ES-I3 (cell line): ENCODE results near the gene AQP12A.
"Not testable (repeated sequence)": the region's sequence is repeated elsewhere in the genome, so short reads cannot be mapped to it uniquely, and the experiment has no call there.

Experiments
- H3K36me3 ChIP-seq: 2 replicates; pipeline ENCODE4 v1.6.1; 2013; ENCODE audit warnings: mild to moderate bottlenecking, low read length, control low read depth, moderate library complexity; ENCODE audit not compliant: insufficient read depth
- H3K4me1 ChIP-seq: 2 replicates; pipeline ENCODE4 v1.6.1; 2013; ENCODE audit warnings: mild to moderate bottlenecking, control low read depth, low read length; ENCODE audit not compliant: insufficient read depth
- H3K9ac ChIP-seq: 2 replicates; pipeline ENCODE4 v1.6.1; 2013; ENCODE audit warnings: low read depth, mild to moderate bottlenecking, low read length, moderate library complexity
- H3K9me3 ChIP-seq: 2 replicates; pipeline ENCODE4 v1.6.1; 2013; ENCODE audit warnings: mild to moderate bottlenecking, low read length, moderate library complexity; ENCODE audit not compliant: control insufficient read depth, insufficient read depth

The AQP12A gene, protein sequence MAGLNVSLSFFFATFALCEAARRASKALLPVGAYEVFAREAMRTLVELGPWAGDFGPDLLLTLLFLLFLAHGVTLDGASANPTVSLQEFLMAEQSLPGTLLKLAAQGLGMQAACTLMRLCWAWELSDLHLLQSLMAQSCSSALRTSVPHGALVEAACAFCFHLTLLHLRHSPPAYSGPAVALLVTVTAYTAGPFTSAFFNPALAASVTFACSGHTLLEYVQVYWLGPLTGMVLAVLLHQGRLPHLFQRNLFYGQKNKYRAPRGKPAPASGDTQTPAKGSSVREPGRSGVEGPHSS

DNA sequence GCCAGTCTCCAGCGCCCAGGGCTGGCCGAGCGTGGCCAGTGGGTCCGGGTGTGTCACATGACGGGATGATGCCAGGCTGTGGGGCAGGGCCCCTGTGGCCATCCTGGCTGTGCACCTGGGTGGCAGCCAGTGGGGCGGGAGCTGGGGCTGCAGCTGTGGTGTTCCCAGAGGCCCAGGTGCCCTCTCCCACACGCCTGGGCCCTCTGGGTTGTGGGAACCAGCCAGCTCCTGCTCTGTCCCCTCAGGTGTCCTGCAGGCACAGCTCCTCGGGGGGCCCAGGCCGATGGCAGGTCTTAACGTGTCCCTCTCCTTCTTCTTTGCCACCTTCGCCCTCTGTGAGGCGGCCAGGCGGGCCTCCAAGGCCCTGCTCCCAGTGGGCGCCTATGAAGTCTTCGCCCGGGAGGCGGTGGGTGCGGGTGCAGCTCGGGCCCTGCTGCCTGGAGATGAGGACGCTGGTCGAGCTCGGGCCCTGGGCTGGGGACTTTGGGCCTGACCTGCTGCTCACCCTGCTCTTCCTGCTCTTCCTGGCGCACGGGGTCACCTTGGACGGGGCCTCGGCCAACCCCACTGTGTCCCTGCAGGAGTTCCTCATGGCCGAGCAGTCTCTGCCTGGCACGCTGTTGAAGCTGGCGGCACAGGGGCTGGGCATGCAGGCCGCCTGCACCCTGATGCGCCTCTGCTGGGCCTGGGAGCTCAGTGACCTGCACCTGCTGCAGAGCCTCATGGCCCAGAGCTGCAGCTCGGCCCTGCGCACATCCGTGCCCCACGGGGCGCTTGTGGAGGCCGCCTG lies at the start of gene AQP12A:
AQP12A (plus strand) TSS at position 236 of the 790 bp plus-strand sequence; CDS start at position 284, 48 bp downstream.
- not testable (repeated sequence) for H3K4me1 ChIP-seq, H3K36me3 ChIP-seq, H3K9ac ChIP-seq, H3K9me3 ChIP-seq

DNA sequence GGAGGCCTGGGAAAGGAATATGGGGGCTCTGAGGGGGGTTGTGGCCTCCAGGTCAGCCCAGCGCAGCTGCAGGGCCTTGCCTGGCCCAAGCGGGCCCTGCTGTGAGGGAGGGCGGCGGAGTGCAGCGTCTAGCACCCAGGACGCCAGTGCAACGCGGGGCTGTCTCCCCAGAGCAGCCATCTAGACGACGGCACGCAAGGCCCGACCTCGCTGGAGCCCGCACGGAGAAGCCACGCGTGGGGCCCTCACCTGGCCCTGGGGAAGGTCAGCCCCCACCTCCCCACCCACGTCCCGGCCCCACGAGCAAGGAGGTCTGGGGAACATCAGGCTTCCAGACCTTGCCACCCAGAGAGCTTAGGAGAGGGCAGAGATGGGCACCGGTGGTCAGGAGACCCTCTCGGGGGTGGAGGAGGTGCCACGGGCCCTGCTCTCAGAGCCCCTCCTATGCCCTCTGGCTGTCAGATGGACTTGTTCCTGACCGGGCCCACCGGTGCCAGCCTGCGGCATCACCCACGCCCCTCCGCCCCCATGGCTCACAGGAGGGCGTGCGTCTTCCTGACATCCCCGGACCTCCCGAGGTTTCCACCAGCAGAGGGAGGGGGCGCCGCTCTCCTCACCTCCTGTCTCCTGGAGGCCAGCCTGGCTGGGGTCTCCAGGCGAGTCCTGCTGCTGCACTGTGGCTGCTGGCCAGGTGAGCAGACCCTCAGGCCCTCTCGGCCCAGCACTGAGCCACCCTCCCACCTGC lies 49.4 kb upstream of the AQP12A start:
- Histone ChIP-seq H3K36me3 (no peaks in the 10 kb centered on the region), H3K9ac (no peak overlapping the region), H3K9me3 (no peaks in the 10 kb centered on the region), H3K4me1 (no peaks in the 10 kb centered on the region)

DNA sequence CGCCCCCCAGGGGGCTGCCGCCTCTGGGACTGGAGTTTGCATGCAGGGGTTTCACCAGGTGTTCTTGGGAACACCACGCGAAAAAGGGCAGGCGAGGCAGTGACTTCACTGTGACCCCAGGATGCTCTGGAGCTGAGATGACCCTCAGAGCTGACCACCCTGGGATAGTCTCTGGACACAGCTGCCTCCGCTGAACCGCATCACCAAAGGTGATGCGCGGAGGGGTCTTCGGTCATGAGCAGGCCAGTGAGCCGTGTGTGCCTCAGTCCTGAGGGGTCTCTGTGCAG lies 48.9 kb upstream of the AQP12A start:
- Histone ChIP-seq H3K9ac (no peak overlapping the region), H3K9me3 (no peaks in the 10 kb centered on the region), H3K4me1 (no peaks in the 10 kb centered on the region), H3K36me3 (no peaks in the 10 kb centered on the region)

DNA sequence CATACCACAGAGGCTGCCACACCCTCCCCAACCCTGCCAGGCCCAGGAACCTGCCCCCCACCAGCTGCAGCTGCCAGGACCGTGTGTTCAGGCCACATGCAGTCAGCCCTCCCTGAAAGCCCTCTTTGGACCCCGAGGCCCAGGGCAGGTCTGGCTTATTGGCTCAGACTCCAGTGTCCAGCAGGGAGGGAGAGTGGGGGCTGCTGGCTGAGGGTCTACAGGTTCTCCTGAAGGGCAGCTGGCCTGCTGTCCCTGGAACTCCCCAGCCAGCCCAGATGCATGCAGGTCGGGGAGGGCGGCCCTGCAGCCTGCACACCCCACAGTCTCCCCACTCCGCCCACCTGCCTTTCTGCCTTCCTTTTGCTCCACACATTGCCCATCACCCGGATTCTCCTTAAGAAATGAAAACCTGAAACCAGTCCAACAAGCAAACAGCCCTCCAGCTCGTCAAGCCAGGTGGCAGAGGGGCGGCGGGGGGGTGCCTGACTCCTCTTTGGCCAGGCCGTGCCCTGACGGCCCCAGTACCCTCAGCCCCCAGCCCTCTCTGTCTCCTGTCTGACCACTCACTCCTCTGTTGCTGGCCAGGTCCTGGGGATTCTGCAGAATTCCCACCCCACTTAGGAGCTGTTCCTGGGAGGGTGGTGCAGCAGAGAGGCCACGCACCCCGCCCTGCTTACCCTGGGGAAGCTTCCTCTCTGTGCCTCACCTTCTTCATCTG lies 48.4 kb upstream of the AQP12A start:
- H3K9ac ChIP-seq, result no peak overlapping the region

DNA sequence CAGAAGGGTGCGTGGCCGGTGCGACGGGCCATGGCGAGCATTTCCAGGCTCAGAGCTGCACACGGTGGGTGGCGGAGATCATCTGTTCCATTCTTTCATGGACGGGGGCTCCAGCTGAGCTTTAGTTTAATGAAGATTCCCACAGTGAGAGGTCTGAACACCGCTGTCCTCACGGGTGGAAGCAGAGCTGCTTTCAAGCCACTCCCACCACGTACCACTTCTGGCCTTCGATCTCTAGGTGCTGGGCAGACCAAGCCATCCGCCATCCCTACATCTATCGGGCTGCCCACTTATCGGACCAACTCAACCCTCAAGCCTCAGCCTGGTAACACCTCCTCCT lies 47.9 kb upstream of the AQP12A start:
- no peaks in the 10 kb centered on the region for H3K4me1 ChIP-seq
- H3K9me3 ChIP-seq, result no peaks in the 10 kb centered on the region
- no peak overlapping the region for H3K9ac ChIP-seq
- no peaks in the 10 kb centered on the region for H3K36me3 ChIP-seq

More for the DNA sequence above, 48.4 kb upstream of the AQP12A start:
- H3K36me3 ChIP-seq, result no peaks in the 10 kb centered on the region
- H3K4me1 ChIP-seq, result no peaks in the 10 kb centered on the region
- H3K9me3 ChIP-seq, result no peaks in the 10 kb centered on the region

DNA sequence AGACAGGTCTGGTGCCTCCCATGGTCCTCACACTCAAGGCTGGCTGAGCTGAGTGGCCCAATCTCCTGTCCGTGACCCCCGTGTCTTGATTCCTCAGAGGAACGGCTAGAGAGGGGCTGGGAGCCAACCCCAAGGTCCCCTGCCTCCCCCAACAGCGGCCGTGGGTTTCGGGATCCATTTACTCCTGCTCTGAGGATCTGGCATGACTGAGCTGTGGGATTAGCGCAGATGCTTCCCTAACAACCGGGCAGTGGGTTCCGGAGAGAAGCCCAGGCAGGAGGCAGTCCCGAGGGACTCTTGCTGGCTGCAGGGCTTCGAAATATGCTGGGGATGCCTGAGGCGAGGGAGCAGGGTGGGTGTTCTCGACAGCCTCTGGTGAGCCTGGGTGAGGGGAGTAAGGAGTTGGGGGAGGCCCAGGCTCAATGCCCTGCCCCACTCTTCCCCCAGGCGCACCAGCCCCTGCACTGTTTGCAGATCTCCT lies 47.5 kb upstream of the AQP12A start:
- Histone ChIP-seq H3K36me3 (no peaks in the 10 kb centered on the region), H3K9me3 (no peaks in the 10 kb centered on the region), H3K9ac (no peak overlapping the region), H3K4me1 (no peaks in the 10 kb centered on the region)

DNA sequence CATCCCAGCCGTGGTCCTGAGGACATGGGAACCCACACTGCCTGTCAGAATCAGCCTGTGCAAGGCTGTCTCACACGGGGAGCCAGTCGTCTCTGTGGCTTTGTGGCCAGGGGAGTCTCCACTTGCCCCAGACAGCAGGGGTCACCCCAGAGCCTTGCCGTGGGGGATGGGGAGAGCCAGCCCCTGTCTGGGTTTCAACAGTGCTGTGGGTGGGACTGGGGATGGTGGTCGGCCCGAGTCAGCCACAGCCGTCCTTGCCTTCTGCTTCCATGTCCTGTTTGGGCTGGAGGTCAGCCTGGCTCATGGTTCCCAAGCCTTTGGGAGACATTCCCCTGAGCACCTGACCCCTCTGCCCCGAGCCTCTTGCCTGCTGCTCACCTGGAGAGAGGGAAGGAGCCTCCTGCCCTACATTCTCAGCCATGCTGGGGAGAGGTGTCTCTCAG lies 46.8 kb upstream of the AQP12A start:
- Histone ChIP-seq H3K36me3 (no peaks in the 10 kb centered on the region), H3K4me1 (no peaks in the 10 kb centered on the region), H3K9me3 (no peaks in the 10 kb centered on the region), H3K9ac (no peak overlapping the region)

DNA sequence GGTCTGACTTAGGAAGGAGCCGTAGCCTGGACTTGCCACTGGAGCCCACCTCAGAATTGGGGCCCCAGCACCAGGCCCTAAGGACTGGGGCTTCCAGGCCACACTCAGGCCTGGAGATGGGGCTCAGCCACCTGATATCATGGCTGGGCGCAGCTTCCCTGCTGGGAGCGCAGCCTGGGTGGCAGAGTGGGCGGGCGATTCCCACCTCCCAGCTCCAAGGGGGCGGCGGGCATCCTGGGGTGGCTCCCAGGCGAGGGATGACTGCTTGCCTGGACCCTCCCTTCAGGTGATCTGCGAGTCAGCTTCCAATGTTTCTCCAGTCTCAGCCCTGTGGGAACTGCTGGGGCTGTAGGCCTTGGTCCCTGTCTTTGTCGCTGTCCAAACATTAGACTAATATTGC lies 46.3 kb upstream of the AQP12A start:
- no peaks in the 10 kb centered on the region for H3K4me1 ChIP-seq
- no peaks in the 10 kb centered on the region for H3K9me3 ChIP-seq
- H3K9ac ChIP-seq, result no peak overlapping the region
- H3K36me3 ChIP-seq, result no peaks in the 10 kb centered on the region

DNA sequence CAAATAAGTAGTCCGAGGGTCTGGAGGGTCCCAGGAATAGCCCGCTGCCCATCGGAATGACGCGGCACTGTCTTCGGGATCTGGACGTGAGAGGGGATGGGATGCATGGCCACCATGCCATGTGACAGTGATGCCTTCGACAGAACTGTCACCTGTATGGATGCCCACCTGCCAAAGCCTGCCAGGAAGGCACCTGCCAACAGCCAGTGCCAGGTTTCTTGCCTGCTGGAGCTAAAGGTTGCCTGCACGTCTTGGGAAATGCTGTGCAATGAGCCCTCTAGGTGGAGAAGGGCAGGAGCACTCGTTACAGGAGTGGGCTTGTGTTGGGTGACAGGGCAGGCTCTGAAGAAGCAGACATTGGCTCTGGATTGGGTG lies 45.9 kb upstream of the AQP12A start:
- Histone ChIP-seq H3K4me1 (no peaks in the 10 kb centered on the region), H3K36me3 (no peaks in the 10 kb centered on the region), H3K9ac (no peak overlapping the region), H3K9me3 (no peaks in the 10 kb centered on the region)

DNA sequence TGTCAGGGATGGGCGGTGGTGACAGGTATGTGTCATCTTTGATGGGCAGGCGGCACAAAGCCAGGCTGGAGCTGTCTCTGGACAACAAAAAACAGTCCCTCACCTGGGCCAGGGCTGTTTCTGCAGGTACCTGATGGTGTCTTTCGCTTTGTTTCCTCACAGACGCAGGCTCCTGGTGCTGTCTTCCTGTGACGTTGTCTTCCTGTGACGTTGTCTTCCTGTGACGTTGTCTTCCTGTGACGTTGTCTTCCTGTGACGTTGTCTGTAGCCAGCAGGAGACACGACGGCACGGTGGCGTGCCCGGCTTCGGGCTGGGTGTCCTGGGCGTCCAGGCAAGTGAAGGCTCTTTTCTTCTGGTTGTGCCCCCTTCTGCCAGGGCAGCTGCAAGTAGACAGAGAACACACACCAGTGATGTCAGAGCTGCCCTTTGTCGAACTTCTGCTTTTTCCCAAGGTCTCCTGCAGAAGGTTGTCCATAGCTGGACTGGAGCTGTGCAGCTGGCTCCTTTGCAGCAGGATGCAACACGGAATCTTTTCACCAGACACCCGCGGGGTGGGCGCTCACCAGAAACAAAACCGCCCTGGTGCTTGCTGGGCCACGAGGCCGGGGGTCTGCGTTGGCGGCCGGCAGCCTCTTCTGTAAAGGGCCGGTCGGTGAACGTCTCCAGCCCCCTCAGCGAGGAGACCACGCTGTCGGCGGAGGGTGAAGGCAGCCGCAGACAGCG lies 45.3 kb upstream of the AQP12A start:
- Histone ChIP-seq H3K9ac (no peak overlapping the region), H3K36me3 (no peaks in the 10 kb centered on the region), H3K9me3 (no peaks in the 10 kb centered on the region), H3K4me1 (no peaks in the 10 kb centered on the region)

DNA sequence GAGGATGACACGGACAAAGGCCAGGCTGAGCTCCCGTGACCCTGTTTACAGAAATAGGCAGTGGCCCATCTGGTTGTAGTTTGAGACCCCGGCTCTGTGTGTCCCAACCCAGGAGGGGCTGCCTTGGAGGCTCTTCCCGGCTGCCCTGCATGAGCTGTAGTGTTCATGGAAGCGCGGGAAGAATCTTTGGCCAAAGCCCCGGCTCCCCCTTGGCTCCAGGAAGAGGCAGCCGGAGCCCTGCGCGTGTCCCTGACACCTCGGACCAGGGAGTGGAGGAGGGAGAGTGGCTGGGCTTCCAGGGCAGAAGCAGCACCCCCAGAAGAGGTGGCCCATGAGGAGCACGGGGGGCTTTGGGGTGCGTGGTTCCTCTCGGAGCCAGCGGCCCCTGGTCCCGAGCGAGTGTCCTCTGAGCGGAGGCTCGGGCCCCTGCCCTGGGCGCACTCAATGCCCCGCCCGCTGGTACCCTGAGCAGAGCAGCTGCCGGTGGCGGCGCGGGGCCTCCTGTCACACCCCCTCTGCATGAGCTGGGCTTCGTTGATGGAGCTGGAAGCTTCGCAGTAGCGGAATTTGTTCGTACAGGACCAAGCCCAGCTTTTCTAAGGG lies 44.7 kb upstream of the AQP12A start:
- Histone ChIP-seq H3K9ac (no peak overlapping the region), H3K4me1 (no peaks in the 10 kb centered on the region), H3K9me3 (no peaks in the 10 kb centered on the region), H3K36me3 (no peaks in the 10 kb centered on the region)

DNA sequence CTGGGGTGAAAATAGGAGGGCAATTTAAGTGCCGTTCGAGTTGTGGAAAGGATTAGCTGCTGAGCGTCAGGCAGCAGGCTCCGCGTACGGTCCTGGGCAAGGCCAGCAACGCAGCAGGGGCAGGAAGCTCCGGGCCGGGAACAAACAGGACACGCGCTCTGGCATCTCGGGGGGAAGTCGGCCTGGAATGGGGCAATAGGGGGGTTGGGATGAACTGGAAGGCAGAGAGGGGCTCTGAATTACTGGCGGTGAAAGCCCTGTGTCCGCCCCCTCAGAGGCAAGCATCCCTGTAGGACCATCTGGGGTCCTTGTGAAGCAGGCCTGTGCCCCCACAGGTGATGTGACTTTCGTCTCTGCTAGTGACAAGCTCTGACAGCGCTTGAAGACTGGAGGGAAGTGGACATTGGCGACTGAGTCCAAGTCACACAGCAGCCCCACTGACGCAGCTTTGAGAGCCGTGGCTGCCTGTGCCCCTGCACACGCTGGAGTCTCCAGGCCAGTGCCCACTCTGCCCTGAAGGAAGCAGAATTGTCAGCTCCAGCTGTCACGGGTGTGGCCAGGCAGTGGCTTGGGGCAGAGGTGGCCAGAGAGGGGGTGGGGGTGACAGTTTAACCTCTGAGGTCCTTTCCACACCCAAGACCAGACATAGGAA lies 44.0 kb upstream of the AQP12A start:
- Histone ChIP-seq H3K9me3 (no peaks in the 10 kb centered on the region), H3K9ac (no peak overlapping the region), H3K36me3 (no peaks in the 10 kb centered on the region), H3K4me1 (no peaks in the 10 kb centered on the region)

DNA sequence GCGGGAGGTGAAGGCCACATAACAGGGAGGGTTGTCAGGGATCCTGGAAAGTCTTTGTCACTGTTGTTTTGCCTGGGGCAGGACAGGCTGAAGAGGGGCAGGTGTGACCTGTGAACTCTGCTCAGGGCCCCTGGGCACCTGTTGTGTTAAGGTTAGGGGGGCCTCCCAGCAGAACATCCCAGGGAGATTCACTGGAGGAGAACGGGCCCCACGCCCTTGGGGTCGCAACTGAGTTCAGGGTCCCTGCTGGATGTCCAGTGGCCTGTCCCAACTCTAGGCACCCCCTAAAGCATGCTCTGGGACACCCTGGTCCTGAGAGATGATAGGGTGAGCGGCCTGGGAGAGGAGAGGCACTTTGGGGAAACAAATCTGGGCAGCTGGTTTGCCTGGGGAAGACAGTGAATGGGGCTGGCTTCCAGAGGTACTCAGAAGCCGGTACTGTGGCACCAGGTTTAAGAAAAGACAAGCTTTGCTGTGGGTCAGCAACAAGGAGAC lies 43.5 kb upstream of the AQP12A start:
- Histone ChIP-seq H3K36me3 (no peaks in the 10 kb centered on the region), H3K9ac (no peak overlapping the region), H3K4me1 (no peaks in the 10 kb centered on the region), H3K9me3 (no peaks in the 10 kb centered on the region)
